A549 (cell line): Measurements from ENCODE around the gene TRMO.

Experiments
- CTCF ChIP-seq: fragments of >200 bp; sonication (Bioruptor Twin); formaldehyde crosslinking; IDR thresholded peaks from 3 replicates; pipeline ENCODE4 v1.5.1; 2016
- EHMT2 ChIP-seq: fragments of 200-600 bp; sonication (generic); IDR thresholded peaks from 2 replicates; pipeline ENCODE4 v1.6.1; 2016; ENCODE audit warnings: antibody characterized with exemption, low read depth, mild to moderate bottlenecking, moderate library complexity
- HDAC2 ChIP-seq: fragments of 200-600 bp; sonication (generic); IDR thresholded peaks from 2 replicates; pipeline ENCODE4 v1.6.1; 2016
- MAFK ChIP-seq: fragments of 450-650 bp; IDR thresholded peaks from 2 replicates; pipeline ENCODE4 v1.6.1; 2014; ENCODE audit not compliant: partially characterized antibody

GRCh38 chr9:97856857-97857605 lies 65.3 kb downstream of the TRMO start:
- TF ChIP-seq CTCF, result no peak
- no peak for TF ChIP-seq EHMT2
- no peak for TF ChIP-seq MAFK
- no peak for TF ChIP-seq HDAC2
